Stimulated activated CD4-positive, alpha-beta T cell treated with anti-CD3 and anti-CD28 coated beads, TNF-alpha, amount 100 ng/mL, for 1 hour (primary cell): ENCODE data around the gene BCAS3.
"Not testable (repeated sequence)": the region's sequence is repeated elsewhere in the genome, so short reads cannot be mapped to it uniquely, and the experiment has no call there.

Experiments
- DNase-seq, 3 donors: peaks; one replicate each; pipeline ENCODE4 v3.0.0-alpha.2; 2020; ENCODE audit warnings: low read depth in 3 of 3, low spot score in 1 of 3

The BCAS3 gene

GRCh38 chr17:61240851-61241468 is 563.3 kb downstream of the BCAS3 start:
- DNase-seq, result no peak

GRCh38 chr17:61244988-61245387 is 567.3 kb downstream of the BCAS3 start:
- DNase-seq, result not testable (repeated sequence)

- no peak for DNase-seq
Measured at GRCh38 chr17:61245706-61246135, 568.1 kb downstream of the BCAS3 start.

GRCh38 chr17:61247439-61247838 is 569.8 kb downstream of the BCAS3 start:
- no peak for DNase-seq

- DNase-seq, result no peak
Measured at GRCh38 chr17:61248399-61248798, 570.7 kb downstream of the BCAS3 start.

GRCh38 chr17:61249649-61250299 is 572.1 kb downstream of the BCAS3 start:
- DNase-seq, result no peak

- no peak for DNase-seq
Measured at GRCh38 chr17:61250335-61250890, 572.8 kb downstream of the BCAS3 start.

- DNase-seq, result no peak
Measured at GRCh38 chr17:61251939-61252865, 574.6 kb downstream of the BCAS3 start.

- no peak for DNase-seq
Measured at GRCh38 chr17:61253362-61253761, 575.7 kb downstream of the BCAS3 start.

GRCh38 chr17:61253937-61254574 is 576.4 kb downstream of the BCAS3 start:
- DNase-seq, result no peak

GRCh38 chr17:61254904-61255303 is 577.3 kb downstream of the BCAS3 start:
- no peak for DNase-seq

- DNase-seq, result no peak
Measured at GRCh38 chr17:61255647-61256046, 578.0 kb downstream of the BCAS3 start.

- DNase-seq, result no peak
Measured at GRCh38 chr17:61259360-61259759, 581.7 kb downstream of the BCAS3 start.

- DNase-seq, result no peak
Measured at GRCh38 chr17:61260071-61260797, 582.6 kb downstream of the BCAS3 start.

GRCh38 chr17:61261001-61261637 is 583.5 kb downstream of the BCAS3 start:
- DNase-seq, result no peak

- DNase-seq, result no peak
Measured at GRCh38 chr17:61265397-61265796, 587.7 kb downstream of the BCAS3 start.

- no peak for DNase-seq
Measured at GRCh38 chr17:61267847-61268246, 590.2 kb downstream of the BCAS3 start.

- DNase-seq, result no peak
Measured at GRCh38 chr17:61275395-61275794, 597.7 kb downstream of the BCAS3 start.

- no peak for DNase-seq
Measured at GRCh38 chr17:61276806-61277205, 599.2 kb downstream of the BCAS3 start.
